GM18909 (cell line): ENCODE results near the gene CPNE5.

Source experiments
- ATAC-seq: cut with Tn5 transposase; IDR thresholded peaks from one replicate; pipeline ENCODE4 v1.9.1; 2021; ENCODE audit warnings: mild to moderate bottlenecking; ENCODE audit not compliant: unreplicated experiment, poor library complexity

The CPNE5 gene

DNA sequence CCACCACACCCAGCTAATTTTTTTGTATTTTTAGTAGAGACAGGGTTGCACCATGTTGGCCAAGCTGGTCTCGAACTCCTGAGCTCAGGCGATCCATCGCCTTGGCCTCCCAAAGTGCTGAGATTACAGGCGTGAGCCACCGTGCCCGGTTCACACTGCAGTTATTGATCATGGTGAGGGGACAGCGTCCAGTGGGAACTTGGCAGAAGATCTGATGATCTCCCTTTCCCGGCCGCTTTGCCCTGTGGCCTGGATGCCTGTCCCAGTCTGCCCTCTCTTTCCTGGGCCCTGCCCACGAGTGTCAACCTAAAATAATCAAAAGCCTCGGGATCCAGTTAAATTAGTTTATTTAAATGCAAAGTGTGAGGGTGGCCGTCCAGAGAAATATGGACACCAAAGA lies 42.2 kb downstream of the CPNE5 start:
- ATAC-seq = no peak

DNA sequence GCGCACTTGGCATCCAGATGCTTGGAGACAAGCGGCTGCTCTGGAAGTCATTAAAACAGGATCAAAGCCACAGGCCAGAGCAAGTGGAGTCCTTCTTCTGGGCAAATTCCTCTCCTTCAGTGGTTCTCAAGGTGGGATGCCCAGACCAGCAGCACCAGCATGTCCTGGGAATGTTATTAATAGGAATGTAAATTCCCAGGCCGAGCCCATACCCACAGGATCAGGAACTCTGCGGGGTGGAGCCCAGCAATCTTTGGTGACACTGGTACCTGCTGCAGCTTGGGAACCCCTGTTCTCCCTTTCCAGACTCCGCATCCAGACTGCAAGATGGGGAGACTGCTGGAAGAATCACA lies 44.6 kb downstream of the CPNE5 start:
- no peak for ATAC-seq

DNA sequence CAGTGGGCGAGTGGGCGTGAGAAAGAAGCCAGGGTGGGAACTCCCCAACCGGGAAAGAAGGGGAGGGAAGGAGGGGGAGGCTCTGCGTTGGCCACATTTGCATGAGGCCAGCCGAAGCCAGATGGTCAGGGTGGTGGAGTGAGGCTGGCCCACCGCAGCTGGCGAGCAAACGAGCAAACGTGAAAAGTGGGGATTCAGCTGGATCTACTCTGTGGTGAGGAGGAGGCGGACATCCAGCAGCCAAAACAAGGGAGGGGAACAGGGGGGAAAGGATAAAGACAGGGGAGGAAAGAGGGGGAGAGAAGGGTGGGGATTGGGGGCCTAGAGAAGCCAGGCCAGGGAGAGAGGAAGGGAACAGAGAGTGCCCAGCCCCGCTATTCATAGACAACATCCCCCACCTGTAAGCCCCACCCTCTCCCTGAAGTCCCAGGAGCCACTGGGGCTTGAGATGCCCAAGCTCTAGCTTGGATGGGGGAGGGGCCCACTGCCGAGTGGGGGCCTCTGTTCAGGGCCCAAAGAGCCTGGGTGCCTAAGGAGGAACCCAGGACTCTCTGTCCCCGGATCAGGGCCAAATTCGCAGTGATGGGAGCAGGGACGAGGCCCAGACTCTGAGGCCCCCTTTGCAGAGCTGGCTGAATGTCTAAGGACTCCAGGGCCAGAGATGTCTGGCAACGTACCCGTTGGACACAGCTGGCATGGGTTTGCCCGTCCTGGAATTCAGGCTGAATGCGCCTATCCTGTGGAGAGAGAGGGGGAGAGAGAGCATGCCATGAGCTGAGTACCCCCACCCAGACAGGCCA lies 45.1 kb downstream of the CPNE5 start:
- ATAC-seq = no peak

DNA sequence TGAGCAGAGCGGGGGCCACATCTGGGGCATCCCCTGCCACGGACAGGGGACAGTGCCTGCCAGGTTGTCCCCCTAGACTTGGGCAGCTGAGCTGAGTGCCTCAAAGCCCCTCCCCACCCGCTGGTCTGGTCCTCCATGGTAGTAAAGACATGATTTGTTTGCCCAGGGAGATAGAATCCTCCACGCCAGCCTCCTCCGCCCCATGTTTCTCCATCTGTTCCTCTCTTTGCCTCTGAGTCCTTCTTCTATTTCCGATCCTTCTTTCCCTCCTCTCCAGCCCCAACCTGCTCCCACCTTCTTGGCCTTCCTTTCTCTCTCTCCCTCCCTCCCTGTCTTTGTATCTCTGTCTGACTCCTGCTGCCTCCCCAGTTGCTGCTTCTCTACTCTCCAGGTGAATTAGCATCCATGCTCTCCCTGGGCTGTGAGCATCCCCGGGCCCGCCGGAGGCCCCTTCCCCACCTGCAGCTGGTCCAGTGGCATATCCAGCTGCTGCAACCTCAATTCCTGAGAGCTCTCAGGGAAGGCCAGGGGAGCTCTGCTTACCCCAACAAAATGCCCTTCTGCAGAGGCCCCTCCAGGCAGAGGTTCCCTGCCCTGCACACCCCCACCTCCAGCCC lies 45.8 kb downstream of the CPNE5 start:
- ATAC-seq = no peak

DNA sequence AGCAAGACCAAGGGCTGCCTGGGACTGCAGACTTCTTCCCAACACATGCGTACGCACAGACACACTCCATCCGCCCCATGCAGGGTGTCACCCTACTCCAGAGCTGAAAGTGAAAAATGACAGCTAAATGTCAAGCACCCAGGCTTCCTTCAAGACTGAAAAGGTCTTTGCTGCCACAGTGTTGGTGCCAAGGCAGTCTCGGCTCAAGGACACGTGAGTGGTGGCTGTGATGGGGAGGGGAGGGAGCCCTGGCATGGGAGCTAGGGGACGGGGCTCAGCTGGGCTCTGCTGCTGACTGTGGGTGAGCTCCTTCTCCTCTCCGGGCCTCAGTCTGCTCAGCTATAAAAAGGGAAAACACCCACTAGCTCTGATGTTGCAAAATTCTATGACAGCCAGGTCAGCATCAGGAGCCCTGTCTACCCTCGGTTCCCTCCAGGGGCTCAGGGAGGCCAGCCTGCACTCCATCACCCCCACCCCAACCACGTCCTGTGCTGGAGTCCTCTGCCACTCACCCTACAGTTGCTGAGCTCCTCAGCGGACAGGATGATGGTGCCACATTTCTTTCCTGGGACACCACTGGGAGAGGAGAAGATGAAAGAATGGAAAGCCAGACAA lies 47.6 kb downstream of the CPNE5 start:
- ATAC-seq = no peak

DNA sequence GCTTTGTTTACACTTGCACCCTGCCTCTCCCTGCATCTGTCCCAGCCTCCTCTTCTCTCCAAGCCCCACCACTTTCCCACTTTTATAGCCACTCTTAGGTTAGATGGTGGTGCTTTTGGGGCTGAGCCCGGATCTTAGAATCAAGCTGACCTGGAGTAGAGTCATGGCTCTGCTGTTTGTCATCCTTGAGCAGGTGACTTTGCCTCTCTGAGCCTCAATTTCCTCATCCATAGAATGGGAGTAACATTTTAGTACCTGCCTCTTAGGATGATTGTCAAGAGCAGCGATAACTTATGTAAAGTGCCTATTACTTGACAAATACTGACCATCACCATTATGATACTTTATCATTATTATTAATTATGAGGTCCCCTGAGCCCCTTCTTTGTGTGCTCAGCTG lies 48.2 kb downstream of the CPNE5 start:
- ATAC-seq = no peak

DNA sequence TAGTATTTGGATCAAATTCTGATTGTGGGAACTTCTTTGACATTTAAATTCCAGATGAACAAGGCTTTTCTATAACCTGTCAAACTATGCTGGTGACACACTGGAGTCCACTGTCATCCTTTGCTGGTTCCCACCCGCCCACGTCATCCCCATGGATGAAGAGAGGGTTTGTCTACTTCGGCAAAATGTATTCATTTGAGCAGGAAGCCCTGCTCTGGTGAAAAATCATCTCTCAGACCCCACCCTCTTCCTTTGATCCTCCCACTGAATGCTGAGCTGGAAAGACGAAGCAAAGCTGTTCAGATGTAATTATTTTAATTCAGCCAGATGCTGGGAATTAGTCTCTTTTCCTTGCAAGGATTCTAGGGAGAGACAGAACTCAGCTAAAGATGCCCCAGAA lies 50.5 kb downstream of the CPNE5 start:
- ATAC-seq = no peak

DNA sequence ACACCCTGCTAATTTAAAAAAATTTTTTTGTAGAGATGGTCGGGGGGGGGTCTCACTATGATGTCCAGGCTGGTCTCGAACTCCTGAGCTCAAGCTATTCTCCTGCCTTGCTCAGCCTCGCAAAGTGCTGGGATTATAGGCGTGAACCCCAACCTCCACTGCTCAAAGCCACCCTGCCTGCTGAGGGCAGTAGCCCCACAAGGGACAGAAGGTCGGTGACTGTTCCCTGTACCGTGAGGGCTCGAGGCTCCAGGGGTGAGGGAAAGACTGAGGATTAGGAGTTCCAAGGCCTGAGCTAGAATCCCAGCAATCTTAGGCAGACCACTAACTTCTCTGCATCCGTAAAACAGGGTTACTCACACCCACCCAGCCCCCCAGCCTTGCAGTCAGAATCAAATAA lies 51.1 kb downstream of the CPNE5 start:
- no peak for ATAC-seq

DNA sequence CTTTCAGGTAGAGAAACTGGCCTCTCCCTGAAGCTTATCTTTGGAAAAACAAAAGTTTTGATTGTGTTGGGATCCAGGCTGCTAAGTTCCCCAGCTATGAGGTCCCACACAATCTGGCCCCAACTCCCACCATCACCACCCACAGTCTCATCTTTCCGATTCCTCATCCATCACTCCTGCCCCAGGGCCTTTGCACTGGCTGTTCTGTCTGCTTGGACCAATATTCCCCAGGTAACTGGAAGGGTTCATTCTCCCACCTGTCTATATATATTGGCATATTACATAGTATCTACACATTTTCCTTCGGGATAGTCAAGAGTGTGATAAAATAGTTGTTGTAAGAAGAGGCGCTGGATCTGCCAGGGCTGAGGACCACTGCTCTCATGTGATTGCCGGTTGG lies 52.0 kb downstream of the CPNE5 start:
- no peak for ATAC-seq

DNA sequence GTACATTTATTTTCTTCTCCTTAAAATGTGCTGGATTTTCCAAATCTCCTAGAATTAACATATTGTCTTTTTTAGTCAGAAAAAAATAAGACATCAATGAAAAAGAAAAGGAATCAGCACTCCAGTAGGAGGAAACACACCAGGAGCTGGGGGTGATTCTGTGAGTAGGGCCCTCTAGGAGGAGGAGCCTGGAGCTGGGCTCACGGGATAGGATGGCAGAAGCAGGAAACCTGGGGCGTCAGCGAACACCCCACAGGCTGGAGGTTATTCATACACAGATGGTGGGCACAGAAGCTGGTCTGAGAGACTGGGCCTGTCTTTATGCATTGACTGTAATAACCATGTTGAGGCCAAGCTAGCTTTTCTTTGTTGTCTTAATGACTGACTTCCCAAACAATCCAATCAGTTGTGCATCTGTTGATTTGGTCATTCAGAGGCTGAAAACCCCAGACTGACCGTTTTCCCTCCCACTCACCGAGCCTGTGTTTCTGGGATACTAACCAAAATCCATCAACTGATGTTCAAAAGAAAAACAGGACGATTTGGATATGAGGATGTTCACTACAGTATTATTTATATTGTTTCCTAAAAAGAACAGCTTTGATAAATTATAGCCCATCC lies 53.1 kb downstream of the CPNE5 start:
- ATAC-seq = no peak

DNA sequence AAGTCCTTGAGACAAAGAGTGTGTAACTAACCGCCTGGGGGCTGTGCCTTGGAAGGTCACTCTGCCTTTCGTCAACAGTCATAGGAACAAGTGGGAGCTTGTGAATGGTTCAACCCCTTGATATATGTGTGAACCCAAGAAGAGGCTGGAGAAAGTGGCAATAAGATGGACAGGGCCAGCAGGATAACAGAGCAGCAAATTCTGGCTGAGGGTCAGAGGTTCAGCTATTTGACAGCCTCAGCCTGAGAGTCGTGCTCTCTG lies 54.9 kb downstream of the CPNE5 start:
- ATAC-seq = no peak

DNA sequence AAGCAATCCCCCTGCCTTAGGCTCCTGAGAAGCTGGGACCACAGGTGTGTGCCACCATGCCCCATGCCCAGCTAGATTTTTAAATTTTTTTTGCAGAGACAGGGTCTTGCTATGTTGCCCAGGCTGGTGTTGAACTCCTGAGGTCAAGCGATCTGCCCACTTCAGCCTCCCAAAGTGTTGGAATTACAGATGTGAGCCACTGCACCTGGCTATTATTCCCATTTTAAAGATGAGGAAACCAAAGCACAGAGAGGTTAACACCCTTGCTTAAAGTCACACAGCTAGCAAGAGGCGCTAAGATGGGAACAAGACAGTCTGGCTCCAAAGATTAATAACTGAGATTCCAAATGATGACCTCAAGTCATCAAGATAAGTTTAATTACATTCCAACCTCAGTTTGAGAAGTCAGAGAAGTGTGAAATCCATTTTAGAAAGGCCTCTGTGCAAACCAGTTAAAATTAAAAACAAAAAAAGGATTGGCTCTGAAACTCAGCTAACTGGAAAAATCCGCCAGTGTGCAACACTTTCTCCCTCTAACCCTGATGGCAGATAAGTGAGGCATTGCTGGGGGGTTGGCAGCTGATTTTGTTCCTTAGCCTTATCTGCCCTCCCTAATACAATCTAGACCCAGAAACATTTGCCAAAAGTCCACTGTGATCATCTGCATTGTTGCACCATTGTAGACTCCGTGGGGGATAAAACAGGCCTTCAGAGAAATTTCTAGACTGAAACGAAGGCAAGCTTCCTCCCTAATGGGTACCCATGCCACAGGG lies 55.5 kb downstream of the CPNE5 start:
- no peak for ATAC-seq

DNA sequence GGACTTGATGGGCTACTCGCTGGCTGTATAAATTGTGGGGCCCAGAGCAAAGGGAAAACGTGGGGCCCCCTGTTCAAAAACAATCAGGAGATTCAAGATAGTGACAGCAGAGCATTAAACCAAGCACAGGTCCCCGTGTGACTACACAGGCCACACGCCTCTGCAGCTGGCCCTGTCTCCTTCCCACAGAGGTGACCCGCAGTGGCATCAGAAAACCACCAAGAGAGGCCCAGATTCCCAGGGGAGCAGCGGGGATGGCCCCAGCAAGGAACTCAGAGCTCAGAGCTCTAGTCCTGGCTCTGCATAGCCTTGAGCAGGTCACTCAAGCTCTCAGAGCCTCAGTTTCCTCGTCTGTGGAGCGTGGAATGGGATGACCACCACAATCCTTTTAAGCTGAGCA lies 57.6 kb downstream of the CPNE5 start:
- no peak for ATAC-seq

DNA sequence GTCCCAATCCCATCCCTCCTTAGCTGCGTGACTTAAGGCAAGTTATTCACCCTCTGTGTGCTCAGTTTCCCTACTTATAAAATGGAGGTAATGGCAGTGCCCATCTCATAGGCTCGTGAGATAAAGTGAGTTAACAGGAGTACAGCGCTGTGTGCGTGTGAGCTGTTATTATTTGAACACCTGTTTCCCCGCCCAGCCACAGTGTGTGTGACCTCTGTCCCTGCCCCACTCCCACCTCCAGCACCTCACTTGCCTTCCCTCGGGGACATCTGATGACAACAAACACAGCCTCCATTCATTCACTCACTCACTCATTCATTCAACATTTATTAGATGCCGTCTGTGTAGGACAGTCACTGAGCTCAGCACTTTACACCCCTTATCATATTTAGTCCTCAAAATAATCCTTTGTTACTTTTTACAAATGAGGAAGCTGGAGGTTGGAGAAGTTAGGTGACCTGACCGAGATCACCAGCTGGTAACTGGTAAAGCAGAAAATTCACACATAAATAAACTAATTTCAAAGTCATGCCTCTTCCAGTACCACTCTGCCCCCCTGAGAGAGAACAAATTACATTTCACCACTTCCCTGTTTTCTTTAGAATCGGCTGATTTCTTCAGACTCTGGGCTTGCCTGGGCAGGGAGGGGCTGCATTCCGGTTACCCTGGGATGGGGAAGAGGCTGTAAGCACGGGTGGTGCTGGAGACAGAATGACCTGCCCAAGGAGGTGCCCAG lies 58.6 kb downstream of the CPNE5 start:
- ATAC-seq = no peak

DNA sequence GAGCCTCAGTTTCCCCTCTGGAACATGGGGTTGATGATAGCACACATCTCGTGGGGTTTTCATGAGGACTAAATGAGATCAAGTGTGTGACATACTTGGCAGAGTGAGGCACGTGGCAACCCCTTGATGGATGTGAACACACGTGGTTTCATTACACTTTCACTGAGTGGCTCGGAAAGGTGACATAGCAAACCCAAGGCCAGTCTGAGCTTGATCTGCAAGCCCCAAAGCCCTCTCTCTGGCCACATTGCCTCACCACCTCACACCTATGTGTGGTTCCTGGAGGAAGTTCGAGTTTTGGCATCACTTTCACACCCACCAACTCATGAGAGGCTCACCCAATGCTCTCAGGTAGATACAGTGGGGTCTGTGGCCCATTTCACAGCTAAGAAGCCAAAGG lies 60.0 kb downstream of the CPNE5 start:
- ATAC-seq = no peak

DNA sequence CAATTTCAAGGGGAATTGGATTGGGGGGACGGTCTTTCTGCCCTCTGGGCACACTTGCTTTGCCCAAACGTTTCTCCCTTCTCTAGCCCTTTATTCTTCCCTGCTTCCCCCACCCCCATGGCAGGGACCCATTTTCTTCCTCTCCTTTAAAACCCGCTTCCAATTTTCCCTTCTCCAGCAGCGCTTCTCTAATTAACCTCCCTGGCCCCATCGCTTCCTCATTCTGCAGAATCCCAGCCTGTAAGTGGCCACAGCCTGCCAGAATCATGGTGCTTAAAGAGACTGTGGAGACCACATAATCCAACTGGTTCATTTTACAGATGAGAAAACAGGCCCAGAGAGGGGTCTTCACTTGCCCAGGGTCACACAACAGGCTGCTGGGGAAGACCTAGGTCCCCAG lies 61.4 kb downstream of the CPNE5 start:
- ATAC-seq = no peak

DNA sequence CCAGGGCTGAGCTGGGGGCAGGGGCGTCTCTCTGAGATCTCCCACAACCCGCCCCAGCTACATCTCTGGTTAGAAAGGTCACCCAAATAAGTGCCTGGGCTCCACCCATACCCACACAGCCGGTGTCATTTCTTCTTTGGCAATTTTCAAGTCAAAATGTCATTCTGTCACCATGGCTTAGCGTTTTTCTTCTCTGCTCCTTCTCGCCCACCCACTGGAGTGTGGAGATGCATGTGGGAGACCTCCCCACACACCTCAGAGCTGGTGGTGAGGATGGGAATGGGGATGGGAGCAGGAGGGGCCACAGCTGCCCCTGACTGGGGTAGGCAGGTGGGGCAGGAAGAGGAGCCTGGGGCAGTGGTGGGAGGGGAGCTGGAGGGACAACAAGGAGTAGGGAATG lies 63.1 kb downstream of the CPNE5 start:
- no peak for ATAC-seq

DNA sequence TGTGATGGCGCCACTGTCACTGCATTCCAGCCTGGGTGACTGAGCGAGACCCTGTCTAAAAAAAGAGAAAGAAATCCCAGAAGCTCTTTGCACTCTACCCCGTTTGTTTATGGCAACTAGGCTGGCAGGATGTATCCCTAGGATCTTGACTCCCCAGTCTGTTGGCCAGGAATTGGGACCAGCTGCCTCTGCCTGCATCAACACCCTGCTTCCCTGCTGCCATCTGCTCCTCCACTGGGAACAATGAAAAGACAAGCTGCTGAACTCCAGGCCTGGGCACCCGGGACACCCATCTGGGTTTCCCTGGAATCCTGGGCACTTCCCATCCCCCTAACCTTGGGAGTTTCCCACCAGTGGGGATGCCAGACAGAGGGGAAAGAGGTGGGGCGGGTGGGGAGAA lies 64.9 kb downstream of the CPNE5 start:
- ATAC-seq = no peak

DNA sequence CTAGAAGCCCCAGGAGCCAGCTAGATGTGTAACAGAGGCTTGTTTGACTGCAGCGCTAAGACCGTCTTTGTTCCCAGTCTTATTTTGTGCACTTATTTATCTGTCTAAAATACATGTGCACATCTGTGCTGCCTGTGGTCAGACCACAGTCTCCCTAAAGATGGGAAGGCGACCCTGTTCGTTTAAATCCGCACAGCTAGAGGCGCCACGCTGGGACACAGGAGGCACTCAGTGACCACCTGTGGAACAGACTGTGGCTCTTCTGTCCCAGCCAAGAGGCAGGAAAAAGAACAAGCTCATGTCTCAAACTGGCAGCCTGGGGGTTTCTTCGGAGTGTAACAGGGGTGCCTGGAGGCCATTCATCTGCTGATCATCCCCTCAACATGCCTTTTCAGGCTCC lies 66.8 kb downstream of the CPNE5 start:
- no peak for ATAC-seq

DNA sequence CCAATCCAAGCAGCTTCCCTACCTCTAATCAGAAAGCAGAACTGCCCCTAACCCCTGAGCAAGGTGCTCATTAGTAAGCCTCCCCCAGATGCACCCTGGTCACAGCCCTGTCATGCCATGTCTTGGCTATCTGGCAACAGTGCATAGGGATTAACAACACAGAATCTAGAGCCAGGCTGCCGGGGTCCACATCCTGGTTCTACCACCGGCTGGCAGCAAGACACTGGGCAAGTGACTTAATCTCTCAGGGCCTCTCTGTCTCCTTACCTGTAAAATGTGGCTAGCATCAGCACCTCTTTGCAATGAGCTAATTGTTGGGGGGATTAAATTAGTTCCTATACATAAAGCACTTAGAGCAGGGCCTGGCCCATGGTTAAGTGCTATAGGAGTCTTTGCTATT lies 68.1 kb downstream of the CPNE5 start:
- no peak for ATAC-seq
